Islet precursor cell (in vitro differentiated cells): ENCODE results near the gene HLA-DMA.

Experiments used
- DNase-seq: peaks from one replicate; pipeline ENCODE4 v3.0.0-alpha.2; 2018

The HLA-DMA gene

DNA sequence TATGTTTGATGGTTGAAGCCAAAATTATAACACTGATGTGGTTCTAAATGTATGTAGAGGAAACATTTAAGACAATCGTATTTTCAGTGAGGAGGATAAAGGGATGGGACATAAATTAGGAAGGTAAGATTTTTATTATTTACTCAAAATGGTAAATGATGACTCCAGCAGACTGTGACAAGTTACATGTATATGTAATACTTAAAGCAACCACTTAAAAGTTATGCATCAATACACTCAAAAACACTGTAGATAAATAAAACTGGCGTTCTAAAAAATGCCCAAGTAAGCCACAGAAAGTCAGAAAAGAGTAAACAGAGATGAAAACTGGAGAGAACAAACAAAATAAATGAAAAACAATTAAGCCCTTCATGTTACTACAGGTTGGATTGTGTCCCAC, 30.8 kb downstream of the HLA-DMA start:
- no peak for DNase-seq

DNA sequence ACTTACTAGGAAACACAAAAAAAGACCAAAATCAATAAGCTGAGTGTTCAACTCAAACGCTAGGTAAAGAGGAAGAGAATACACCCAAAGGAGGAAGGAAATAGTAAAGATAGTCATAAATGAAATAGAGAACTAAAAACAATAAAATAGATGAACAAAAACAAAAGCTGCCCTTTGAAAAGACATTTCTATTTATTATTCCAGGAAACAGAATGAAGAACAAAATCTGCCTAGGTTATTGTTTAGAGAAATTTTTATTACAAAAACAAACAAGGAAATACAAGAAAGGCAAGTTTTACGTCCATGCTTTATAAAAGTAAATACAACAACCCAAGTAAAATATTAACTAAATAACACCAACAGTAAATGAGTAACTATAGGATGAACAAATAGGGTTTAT, 32.2 kb downstream of the HLA-DMA start:
- DNase-seq = no peak

DNA sequence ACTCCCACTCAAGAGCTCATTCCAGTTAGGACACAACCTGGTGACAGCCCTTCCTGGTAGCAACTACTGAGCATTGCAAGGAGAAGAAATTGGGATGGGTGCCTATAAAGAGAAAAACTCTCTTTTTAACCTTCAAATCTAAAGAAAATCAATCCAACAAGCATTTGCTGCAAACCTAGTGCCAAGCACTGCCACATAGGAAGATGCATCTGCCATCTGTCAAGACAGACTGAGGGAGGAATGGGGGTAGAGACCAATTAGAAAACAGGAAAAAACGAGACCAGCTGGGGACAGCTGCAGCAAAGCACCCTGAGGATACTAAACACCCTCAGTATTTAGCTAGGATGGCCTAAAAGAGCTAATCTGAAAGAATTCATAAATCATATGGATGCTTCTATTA, 39.9 kb downstream of the HLA-DMA start:
- DNase-seq = no peak

DNA sequence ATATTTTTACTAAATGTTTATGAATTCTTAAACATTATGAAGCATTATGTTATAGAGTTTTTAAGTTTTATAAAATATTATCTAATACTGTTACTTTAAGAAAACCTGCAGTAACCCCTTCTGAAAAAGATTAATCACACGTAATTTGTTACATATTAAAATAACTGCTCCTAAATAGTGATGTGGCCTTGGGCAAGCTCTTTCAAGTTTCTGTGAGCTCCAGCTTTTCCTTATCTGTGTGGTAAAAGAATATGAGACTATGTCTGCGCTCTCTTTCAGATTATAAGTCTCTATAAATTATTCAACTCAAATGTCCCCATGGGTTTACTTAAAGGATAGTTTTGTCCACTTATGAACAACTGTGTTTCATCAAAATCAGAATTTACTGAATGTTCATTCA, 44.0 kb downstream of the HLA-DMA start:
- DNase-seq = no peak

DNA sequence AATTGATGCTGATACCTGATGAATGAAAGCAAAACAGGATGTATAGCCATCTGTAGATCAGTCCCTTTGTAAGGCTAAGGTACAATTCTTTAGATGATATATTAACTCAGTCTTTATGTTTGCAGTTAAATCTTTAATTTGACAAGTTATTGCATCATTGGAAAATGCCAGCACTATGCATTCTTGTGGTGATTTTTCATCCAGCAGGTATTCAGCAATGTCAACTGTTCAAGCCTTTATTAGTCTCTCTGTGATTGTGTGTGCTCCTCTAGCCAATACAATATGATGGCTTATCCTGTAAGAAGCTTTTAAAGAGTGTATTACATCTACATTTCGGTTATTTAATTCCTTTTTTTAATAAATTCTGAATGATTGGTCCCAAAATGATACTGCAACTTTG, 46.4 kb downstream of the HLA-DMA start:
- DNase-seq = no peak

DNA sequence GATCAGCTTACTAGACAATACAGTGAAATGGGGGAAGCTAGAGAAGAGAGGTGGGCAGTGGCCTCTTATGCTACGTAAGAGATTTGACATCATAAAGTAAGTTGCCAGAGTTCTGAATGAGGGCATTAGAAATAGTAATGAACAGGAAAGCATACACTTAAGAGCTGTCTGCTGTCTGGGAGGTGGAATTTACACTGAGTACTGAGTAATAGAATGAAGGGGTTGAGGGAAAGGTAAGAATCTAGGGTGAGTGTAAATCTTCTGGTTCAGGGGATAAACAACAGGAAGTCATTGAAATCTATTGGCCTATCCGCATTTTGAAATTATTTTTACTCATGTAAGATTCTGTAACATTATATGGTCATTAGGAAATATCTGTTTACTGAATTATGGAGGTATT, 47.8 kb downstream of the HLA-DMA start:
- DNase-seq = no peak

DNA sequence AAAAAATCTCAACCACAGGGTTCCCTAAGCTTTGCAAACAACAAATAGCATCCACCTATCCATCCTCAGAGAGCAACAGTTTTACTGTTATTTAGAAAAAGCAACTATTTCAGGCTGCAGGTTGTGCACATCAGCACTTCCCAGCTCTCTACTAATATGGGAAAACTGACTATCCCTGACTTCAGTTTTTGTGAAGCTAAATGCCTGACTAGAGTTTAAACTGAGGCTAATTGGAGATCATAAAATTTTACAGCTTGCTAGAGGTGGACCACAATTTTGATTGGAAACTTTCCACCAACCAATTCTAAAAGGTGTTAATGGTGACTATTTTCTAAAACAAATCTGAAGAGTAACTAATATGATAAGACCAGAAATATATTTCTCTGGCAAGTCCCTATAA, 48.9 kb downstream of the HLA-DMA start:
- no peak for DNase-seq
